ENCODE results near the gene NHEJ1.

GRCh38 chr2:219089330-219089729 is 71.3 kb downstream of the NHEJ1 start:
- TF ChIP-seq CTCF (IDR thresholded peaks at IDR 0.05), result no peak
- no peak for TF ChIP-seq POLR2A (IDR thresholded peaks at IDR 0.05)
